Fibroblast of mammary gland (primary cell): ENCODE results near the gene TMEM131L.
A peak's percentile ranks its signal among the peaks of the same experiment; 100 is the strongest.

ENCODE experiments used
- DNase-seq: peaks from one replicate; pipeline ENCODE4 v3.0.0-alpha.2; 2010; ENCODE audit warnings: low read depth
- H3K4me3 ChIP-seq: 2 replicates; pipeline ENCODE4 v1.5.1; 2011; ENCODE audit warnings: low read depth, mild to moderate bottlenecking, low read length, moderate library complexity; ENCODE audit not compliant: control insufficient read depth
- TF ChIP-seq, protein P1 (sequence below): conservative IDR thresholded peaks from 2 replicates; pipeline ENCODE4 v1.5.1; 2011; ENCODE audit warnings: low read depth, low read length, inconsistent platforms; ENCODE audit not compliant: control insufficient read depth, insufficient read depth

TMEM131L gene

DNA sequence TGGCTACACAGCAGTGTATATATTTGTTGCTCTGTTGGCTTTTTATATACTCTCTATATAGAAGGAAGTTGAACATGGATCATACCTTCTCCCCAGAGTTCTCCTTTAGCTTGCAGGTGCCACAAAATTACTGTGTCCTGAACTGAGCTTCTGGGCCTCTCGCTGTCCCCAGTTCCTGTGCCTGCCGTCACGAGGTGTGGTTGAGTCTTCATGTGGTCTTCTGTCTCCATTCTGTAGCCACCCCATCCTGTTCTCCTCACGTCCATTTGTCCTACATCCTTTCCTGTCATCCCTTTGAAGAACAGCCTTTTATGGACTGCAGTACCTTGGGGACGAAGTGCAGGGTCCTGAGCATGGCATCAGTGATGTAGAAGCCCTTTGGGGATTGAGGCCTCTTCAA lies 14.5 kb downstream of the TMEM131L start:
- TF ChIP-seq, protein P1, sequence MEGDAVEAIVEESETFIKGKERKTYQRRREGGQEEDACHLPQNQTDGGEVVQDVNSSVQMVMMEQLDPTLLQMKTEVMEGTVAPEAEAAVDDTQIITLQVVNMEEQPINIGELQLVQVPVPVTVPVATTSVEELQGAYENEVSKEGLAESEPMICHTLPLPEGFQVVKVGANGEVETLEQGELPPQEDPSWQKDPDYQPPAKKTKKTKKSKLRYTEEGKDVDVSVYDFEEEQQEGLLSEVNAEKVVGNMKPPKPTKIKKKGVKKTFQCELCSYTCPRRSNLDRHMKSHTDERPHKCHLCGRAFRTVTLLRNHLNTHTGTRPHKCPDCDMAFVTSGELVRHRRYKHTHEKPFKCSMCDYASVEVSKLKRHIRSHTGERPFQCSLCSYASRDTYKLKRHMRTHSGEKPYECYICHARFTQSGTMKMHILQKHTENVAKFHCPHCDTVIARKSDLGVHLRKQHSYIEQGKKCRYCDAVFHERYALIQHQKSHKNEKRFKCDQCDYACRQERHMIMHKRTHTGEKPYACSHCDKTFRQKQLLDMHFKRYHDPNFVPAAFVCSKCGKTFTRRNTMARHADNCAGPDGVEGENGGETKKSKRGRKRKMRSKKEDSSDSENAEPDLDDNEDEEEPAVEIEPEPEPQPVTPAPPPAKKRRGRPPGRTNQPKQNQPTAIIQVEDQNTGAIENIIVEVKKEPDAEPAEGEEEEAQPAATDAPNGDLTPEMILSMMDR = no peak
- no peak overlapping the region for H3K4me3 ChIP-seq
- DNase-seq = no peak

DNA sequence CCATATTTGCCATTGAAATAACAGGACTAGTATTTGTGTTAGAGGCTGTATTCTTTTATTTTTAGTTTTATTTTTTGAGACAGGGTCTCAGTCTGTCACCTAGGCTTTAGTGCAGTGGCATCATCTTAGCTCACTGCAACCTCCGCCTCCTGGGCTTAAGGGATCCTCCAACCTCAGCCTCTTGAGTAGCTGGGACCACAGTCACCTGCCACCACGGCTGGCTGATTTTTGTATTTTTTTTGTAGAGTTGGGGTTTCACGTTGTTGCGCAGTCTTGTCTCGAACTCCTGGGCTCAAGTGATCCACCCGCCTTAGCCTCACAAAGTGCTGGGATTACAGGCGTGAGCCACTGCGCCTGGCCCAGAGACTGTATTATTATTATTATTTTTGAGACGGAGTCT lies 15.3 kb downstream of the TMEM131L start:
- TF ChIP-seq, protein P1 = no peak
- no peak for DNase-seq

DNA sequence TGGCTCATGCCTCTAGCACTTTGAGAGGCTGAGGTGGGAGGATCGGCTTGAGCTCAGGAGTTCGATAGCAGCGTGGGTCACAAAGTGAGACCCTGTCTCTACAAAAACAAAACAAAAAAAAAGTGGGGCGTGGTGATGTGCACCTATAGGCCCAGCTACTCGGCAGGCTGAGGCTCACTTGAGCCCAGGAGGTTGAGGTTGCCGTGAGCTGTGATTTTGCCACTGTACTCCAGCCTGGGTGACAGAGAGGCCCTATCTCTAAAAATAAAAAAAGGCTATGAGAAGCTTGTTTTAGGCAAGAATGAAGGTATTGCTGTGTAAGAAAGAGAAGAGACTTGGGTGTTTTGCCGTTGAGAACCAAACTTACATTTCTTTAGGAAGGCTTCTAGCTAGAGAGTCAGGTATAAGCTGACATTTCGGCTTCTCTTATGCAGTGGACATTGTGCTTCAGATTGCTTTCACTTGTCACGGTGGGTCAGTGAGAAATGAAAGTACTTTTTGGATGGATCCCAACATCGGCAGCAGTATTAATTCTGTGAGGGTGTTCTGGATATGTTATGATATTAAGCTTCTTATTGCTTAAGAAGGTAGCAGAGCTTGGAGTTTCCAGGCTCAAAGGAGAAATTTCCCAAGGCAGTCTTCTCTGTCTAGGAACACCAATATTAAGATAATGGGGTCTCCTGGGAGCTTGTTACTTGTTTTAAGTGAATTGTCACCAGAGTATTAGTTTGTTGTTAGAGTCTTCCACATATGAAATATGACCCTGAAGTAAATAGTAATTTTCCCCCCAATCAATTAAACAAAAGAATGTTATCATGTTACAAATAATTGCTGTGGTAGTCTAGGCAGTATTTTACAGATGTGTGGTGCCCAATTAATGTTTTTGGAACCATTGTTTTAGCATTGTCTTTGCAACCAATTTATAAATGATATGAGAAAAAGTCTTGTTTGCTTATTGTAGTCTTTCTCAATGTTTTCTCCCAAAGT lies 17.6 kb downstream of the TMEM131L start:
- no peak overlapping the region for H3K4me3 ChIP-seq
- no peak for DNase-seq
- TF ChIP-seq, protein P1 = no peak

More for the DNA sequence above, 15.3 kb downstream of the TMEM131L start:
- no peak overlapping the region for H3K4me3 ChIP-seq

DNA sequence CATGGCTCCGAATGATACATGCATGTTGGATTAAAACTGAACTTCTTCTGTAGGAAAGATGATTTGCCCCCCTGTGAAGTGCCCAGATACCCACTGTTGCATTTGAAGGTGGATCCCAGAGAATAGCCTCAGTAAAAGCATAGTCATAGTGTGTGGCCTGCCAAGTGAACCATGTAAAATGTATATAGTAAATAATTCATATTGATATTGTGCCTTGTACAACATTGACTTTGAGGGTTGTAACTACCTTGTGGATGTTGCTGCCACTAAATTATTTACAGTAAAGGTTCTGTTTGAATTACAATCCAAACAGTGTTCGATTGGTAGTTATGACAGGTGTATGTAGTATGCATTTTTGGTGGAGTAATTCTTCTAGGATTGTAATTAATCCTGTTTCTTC lies 19.2 kb downstream of the TMEM131L start:
- H3K4me3 ChIP-seq = no peak overlapping the region
- DNase-seq = no peak
- TF ChIP-seq, protein P1 = no peak

DNA sequence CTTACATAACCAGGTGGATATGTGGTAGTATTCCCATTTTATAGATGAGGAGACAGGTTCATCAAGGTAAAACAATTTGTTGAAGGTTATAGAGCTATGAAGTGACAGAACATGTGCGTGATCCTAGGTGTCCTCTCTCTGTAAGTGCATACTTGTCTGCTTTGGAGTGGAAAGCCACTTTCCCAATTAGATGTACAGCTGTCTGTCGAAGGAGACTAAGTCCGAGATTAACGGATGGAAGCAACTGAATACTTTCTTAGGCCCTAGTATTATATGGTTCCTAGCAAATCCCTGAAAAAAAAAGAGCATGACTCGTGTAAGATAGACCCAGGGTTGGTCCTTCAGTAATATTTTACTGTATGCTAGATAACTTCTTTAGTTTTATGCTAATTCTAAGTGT lies 19.7 kb downstream of the TMEM131L start:
- DNase-seq = no peak
- TF ChIP-seq, protein P1 = no peak
- H3K4me3 ChIP-seq = no peak overlapping the region

DNA sequence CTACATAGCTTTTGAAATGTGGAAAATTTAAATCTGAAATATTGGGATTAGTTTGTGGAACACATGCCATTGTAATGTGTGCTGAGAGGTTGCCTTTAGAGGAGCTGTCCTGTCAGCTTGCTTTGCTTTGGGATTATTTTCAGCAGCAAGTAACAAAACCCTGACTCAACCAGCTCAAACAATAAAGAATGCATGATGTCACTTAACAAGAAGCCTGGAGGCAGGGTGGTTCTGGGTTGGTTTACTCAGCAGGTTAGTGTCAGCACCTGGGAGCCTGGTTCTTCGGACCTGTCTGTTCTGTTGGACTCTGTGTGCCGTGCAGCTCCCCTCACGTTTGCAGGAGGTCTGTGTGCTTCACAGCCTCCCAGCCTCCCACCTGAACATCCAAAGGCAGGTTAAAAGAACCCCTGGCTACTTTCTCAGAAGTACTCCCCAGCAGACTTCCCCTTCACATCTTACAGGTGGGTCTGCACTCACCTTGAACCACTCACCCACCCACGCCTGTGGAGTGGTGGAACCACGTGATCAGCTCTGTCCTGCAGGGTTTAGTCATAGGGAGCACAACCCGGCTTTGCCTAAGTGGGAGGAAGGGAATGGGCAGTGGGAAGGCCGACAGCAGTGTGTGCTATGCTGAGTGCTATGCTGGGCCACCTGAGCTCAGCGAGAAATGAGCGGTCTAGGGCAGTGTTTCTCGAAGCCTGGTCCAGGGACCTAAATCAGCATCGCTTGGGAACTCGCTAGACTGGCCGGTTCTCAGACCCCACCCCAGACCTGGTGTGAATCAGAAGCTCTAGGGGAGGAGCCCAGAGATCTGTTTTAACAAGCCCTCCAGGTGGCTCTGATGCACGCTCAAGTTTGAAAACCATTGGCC lies 20.4 kb downstream of the TMEM131L start:
- no peak overlapping the region for H3K4me3 ChIP-seq
- DNase-seq = peak; percentile 74
- TF ChIP-seq, protein P1 = no peak
